GM18526 (cell line): Measurements from ENCODE around the gene ATP6V0D1.

ENCODE experiments used
- POLR2A ChIP-seq: IDR thresholded peaks from 3 replicates; pipeline ENCODE4 v1.6.1; 2011; ENCODE audit not compliant: insufficient read length; ENCODE audit errors: extremely low read depth

Gene ATP6V0D1

DNA sequence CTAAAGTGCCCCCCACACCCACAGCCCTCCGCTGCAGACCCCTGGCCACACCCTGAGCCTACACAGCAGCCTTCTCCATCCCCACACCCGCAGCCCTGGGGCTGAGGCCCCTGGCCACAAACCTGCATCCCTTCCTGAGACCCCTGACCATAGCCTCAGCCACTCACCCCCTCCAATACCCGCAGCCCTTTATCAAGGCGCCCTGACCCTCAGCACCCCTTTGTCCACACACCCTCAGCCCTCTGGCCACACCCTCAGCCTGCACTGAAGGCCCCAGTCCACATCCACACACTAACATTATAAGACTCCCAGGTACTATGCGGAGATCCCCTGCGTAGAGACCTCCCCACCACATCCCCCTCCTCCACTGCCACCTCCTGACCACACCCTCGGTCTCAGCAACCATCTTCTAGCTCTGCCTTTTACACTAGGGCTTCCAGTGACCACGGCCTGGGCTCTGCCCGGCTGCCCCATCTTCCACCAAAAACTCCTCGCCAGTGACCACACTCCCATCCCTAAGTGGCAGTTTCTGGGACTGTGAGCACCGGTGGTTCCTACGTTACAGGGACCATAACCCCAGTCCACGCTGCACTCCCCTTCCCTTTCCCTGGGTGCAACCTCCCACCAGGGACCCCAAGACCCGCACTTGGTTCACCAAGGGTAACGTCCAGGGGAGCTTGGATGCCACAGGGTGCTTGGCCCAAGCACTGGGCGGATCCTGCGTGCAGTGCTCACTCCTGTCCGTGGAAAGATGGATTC is 88.5 kb downstream of the ATP6V0D1 start:
- TF ChIP-seq POLR2A: no peak

- no peak for TF ChIP-seq POLR2A
Measured at GRCh38 chr16:67391424-67392300, 89.3 kb downstream of the ATP6V0D1 start.

DNA sequence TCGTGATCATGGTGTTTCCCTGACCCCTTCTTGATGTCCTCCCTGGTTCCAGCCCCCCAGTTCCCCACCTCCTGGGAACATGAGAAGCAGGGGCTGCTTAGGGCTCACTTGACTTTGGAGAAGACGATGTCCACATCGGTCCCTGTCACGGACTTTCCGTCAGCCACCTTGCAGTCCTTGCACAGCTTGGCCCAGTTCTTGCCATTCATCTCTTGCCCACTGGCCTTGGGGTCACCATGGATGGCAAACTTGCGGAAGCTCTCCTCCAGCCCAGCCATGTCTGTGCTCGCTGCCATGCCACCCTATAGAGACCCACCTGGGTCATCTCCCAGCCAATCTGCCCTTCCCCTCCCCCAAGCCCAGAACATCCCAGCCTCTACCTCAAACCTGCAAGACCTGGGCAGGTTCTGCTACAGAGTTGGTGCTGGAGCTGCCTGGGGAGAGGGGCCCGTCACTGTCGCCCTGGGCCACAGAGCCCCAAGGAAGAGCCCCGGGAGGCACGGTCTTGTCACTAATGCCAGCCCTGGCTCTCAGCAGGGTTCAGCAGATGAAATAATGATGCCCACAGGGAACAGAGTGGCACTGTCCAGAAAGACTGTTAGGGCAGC is 90.0 kb downstream of the ATP6V0D1 start:
- no peak for TF ChIP-seq POLR2A

GRCh38 chr16:67389911-67390815 is 90.8 kb downstream of the ATP6V0D1 start:
- no peak for TF ChIP-seq POLR2A

DNA sequence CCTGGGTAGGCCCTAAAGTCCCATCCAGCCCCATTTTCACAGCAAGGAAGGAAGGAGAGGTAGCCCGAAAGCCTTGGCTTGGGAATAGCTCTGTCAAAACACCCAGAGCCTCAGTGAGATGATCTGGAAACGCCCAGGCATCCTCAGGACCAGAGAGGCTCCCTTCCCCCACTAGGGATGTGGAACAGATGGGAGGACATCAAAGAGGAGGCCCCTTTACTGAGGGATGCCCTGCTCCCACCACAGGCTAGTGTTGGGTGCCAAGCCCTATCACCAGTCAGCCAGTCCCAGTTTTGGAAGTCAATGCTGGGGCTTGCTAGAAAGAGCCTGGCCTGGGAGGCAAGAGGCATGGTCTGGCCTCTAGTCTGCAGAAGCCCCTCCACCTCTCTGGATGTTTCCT is 92.4 kb downstream of the ATP6V0D1 start:
- no peak for TF ChIP-seq POLR2A

DNA sequence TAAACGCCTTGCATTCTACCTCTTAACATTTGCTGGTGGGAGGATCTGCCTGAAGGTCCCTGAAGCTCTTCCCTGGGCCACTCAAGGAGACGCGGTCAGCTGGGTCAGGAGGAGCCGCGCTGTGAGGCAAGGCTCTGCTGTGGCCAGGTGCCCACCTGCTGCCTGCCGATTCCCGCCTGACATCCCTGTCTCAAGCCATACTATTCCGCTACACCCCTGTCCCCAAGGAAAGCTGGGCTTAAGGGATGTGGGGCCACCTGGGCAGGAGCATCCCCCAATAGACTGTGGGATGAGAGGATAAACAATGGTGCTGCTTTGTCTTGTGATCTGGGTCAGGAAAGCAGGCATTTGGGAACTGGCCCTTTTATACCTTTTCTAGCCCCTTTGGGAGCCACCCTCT is 92.8 kb downstream of the ATP6V0D1 start:
- no peak for TF ChIP-seq POLR2A
